Measurements from ENCODE around the gene SMARCD3. TPM values are rescaled to one million over a fixed set of nuclear protein-coding genes. Genes with fewer than 3 reads are reported as not detected.

SMARCD3 gene
- total RNA-seq, 1 donor from 2014 or later, result not detected

DNA sequence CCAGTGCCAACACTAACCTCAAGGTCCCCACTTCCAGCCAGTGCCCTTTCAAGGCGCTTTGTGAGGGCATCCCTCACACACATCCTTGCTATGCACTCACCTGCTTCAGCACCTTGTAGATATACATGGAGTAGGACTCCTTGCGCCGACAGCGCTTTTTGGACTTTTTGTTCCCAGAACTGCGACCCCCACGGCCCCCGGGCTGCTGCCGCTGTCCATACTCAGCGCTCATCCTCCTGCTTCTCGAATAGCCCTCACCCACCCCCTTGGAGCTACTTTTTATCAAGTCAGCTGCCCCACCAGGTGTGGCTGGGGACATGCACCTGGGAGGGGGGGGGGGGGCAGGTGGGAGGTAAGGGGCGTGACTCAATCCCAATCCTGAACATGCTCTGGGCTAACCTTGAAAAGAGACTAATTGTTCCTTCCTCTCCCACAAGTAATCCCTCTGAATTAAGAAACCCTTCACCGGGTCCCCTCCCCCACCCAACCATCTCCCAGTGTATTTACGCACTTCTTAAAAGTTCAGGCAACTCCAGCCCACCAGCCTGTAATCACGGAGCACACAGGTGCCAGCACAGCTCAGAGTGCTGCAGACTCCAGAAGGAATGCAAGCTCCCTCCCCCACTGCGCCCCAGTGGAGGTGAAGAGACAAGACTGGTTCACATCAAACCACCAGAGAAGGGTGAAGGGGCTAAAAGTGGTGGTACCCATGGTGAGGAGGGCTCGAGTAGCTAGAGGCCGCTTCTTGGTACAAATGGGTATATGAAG lies 38.2 kb downstream of the SMARCD3 start, which contains the start of gene H2BK1:
TSS of gene H2BK1 (minus strand) at position 402 of the 768 bp plus-strand sequence. CDS start at position 232, 170 bp downstream.
- CTCF ChIA-PET, result interaction anchor here (1.4 kb wide), 1 partner anchor 87 kb away, joined by 3 read pairs; no protein-coding TSS in a partner anchor
- Mint-ChIP-seq H3K4me3 (no peak within 1 kb of the TSS), H3K9me3 (no peaks in the 10 kb centered on the region), H3K27ac (no peak within 1 kb of the TSS), H3K4me1 (no peaks in the 10 kb centered on the region), H3K36me3 (ENCODE audit: low read depth) (peaks cover 41% of the 10 kb centered on the region), H3K27me3 (peaks cover 6% of the 10 kb centered on the region)
- TF ChIP-seq, protein P1, sequence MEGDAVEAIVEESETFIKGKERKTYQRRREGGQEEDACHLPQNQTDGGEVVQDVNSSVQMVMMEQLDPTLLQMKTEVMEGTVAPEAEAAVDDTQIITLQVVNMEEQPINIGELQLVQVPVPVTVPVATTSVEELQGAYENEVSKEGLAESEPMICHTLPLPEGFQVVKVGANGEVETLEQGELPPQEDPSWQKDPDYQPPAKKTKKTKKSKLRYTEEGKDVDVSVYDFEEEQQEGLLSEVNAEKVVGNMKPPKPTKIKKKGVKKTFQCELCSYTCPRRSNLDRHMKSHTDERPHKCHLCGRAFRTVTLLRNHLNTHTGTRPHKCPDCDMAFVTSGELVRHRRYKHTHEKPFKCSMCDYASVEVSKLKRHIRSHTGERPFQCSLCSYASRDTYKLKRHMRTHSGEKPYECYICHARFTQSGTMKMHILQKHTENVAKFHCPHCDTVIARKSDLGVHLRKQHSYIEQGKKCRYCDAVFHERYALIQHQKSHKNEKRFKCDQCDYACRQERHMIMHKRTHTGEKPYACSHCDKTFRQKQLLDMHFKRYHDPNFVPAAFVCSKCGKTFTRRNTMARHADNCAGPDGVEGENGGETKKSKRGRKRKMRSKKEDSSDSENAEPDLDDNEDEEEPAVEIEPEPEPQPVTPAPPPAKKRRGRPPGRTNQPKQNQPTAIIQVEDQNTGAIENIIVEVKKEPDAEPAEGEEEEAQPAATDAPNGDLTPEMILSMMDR (IDR thresholded peaks at IDR 0.05), result no peak
- POLR2A ChIA-PET, result no interaction called here
- no peak for ATAC-seq (ENCODE audit: low read depth)
- no peak for DNase-seq
- intact Hi-C loops (cut with micrococcal nuclease), result no loop called here

DNA sequence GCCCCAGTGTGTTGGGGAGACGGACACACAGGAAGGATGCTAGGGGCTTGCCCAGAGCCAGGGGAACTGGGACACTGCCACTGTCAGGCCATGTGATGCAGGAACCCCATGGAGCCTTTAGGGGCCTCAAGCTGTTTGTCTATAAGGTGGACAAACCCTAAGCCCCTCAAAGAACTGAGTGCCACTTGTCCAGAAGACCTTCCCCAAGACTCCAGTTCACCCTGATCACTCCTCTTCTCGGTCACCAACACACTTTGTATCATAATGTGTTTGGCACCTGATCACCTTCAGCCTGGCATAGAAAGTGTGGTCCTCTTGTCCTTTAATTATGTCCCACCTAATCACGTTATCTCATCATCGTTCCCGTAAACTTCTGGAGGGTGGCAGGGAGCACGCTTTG lies 38.9 kb downstream of the SMARCD3 start:
- H3K4me3 Mint-ChIP-seq, result no peak overlapping the region
- intact Hi-C loops (cut with micrococcal nuclease), result no loop called here
- TF ChIP-seq, protein P1 (IDR thresholded peaks at IDR 0.05), result no peak
- H3K9me3 Mint-ChIP-seq, result no peaks in the 10 kb centered on the region
- H3K4me1 Mint-ChIP-seq, result no peaks in the 10 kb centered on the region
- DNase-seq, result no peak
- CTCF ChIA-PET, result no interaction called here
- peaks cover 11% of the 10 kb centered on the region for H3K27me3 Mint-ChIP-seq
- H3K27ac Mint-ChIP-seq, result no peak overlapping the region
- POLR2A ChIA-PET, result no interaction called here
- H3K36me3 Mint-ChIP-seq (ENCODE audit: low read depth), result peaks cover 34% of the 10 kb centered on the region
- no peak for ATAC-seq (ENCODE audit: low read depth)

DNA sequence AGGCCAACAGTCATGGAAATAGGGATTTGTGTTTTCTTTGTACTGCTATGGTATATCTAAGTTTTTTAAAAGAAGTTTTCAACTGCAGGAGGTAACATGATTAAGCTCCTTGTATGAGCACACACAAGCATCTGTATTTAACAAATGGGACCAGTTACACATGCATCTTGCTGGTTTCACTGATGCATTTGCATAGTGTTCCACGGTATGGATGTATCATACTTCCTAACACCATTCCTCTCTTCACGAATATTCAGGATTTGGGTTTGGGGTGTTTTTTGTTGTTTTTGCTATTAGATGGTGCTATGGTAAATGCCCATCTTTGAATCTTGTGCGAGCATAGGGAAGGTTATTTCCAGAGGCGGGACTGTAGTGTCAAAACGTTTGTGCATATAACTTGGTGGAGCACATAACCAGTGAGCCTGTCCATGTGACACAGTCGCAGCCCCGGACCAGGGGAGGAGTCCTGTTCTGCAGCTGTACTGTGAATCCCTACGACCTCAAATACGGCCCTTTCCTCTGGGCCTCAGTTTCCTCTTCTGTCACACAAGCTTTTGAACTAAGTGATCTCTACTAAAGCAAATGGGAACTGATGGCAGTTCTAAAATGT lies 40.1 kb downstream of the SMARCD3 start:
- ChIA-PET CTCF (no interaction called here), POLR2A (interaction anchor here (0.5 kb wide), 1 partner anchor 182 kb away, joined by 3 read pairs; no protein-coding TSS in a partner anchor)
- Mint-ChIP-seq H3K4me1 (no peaks in the 10 kb centered on the region), H3K27me3 (peaks cover 20% of the 10 kb centered on the region), H3K4me3 (no peak overlapping the region), H3K27ac (no peak overlapping the region), H3K36me3 (ENCODE audit: low read depth) (peaks cover 22% of the 10 kb centered on the region), H3K9me3 (no peaks in the 10 kb centered on the region)
- intact Hi-C loops (cut with micrococcal nuclease), result no loop called here
- TF ChIP-seq, protein P1 (IDR thresholded peaks at IDR 0.05), result no peak
- DNase-seq (no peak), ATAC-seq (ENCODE audit: low read depth) (no peak)

DNA sequence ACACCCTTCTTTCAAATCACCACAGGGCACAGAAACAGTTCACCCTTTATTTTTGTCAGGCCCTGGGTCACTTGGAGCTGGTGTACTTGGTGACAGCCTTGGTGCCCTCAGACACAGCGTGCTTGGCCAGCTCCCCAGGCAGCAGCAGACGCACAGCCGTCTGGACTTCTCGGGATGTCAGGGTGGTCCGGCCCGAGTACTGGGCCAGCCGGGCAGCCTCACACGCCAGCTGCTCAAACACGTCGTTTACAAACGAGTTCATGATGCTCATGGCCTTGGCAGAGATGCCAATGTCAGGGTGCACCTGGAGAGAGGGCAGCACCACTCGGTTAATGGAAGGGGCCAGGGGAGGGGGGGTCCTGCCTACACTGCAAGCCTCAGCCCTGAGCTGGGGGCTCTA lies 40.7 kb downstream of the SMARCD3 start:
- H3K36me3 Mint-ChIP-seq (ENCODE audit: low read depth), result peaks cover 16% of the 10 kb centered on the region
- POLR2A ChIA-PET, result interaction anchor here (0.5 kb wide), 1 partner anchor 181 kb away, joined by 3 read pairs; no protein-coding TSS in a partner anchor
- TF ChIP-seq, protein P1 (IDR thresholded peaks at IDR 0.05), result no peak
- ATAC-seq (ENCODE audit: low read depth), result no peak
- CTCF ChIA-PET, result no interaction called here
- peaks cover 21% of the 10 kb centered on the region for H3K27me3 Mint-ChIP-seq
- H3K9me3 Mint-ChIP-seq, result no peaks in the 10 kb centered on the region
- H3K27ac Mint-ChIP-seq, result no peak overlapping the region
- intact Hi-C loops (cut with micrococcal nuclease), result no loop called here
- no peaks in the 10 kb centered on the region for H3K4me1 Mint-ChIP-seq
- DNase-seq, result no peak
- H3K4me3 Mint-ChIP-seq, result no peak overlapping the region

DNA sequence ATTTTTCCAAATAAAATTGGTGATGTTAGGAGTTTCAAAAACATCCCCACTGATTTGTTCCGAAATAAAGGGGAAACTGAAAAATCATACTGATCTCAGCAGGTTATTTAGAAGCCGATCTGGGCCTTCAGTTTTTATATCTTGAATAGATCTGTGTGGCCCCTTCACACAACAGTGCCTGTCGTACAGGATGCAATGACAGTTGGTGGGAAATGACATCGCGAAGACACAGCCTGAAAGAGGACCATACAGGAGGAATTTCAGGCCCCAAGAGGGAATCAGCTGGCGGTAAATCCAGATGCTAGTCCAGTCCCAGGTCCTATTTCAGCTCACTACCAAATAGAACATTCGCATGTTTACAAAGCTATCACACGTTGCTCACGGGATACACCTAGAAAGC lies 41.2 kb downstream of the SMARCD3 start:
- Mint-ChIP-seq H3K4me3 (no peak overlapping the region), H3K27ac (no peak overlapping the region)

More for the DNA sequence above, 41.2 kb downstream of the SMARCD3 start:
- intact Hi-C loops (cut with micrococcal nuclease), result no loop called here
- DNase-seq (no peak), ATAC-seq (ENCODE audit: low read depth) (no peak)
- Mint-ChIP-seq H3K36me3 (ENCODE audit: low read depth) (peaks cover 13% of the 10 kb centered on the region), H3K9me3 (no peaks in the 10 kb centered on the region), H3K27me3 (peaks cover 21% of the 10 kb centered on the region), H3K4me1 (no peaks in the 10 kb centered on the region)
- POLR2A ChIA-PET, result no interaction called here
- TF ChIP-seq, protein P1 (IDR thresholded peaks at IDR 0.05), result no peak
- CTCF ChIA-PET, result no interaction called here
